Measurements from ENCODE around the gene ARHGAP15. TPM values are rescaled to one million over a fixed set of nuclear protein-coding genes. Genes with fewer than 3 reads are reported as not detected.

Gene ARHGAP15
- total and polyA plus RNA-seq, 2 experiments from 2014 or later = 0.26 TPM; not detected in 1

GRCh38 chr2:143545059-143545948 is 416.1 kb downstream of the ARHGAP15 start (continued):
- no peak for TF ChIP-seq NANOG (IDR thresholded peaks at IDR 0.05; ENCODE audit: borderline replicate concordance)
- TF ChIP-seq ZNF331 (CRISPR knock-in tag; IDR thresholded peaks at IDR 0.05; ENCODE audit: low read depth) = no peak
- TF ChIP-seq, protein P1, sequence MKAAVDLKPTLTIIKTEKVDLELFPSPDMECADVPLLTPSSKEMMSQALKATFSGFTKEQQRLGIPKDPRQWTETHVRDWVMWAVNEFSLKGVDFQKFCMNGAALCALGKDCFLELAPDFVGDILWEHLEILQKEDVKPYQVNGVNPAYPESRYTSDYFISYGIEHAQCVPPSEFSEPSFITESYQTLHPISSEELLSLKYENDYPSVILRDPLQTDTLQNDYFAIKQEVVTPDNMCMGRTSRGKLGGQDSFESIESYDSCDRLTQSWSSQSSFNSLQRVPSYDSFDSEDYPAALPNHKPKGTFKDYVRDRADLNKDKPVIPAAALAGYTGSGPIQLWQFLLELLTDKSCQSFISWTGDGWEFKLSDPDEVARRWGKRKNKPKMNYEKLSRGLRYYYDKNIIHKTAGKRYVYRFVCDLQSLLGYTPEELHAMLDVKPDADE (IDR thresholded peaks at IDR 0.05) = no peak
- TF ChIP-seq CREB1 (CRISPR knock-in tag; IDR thresholded peaks at IDR 0.05; ENCODE audit: low read depth) = no peak

DNA sequence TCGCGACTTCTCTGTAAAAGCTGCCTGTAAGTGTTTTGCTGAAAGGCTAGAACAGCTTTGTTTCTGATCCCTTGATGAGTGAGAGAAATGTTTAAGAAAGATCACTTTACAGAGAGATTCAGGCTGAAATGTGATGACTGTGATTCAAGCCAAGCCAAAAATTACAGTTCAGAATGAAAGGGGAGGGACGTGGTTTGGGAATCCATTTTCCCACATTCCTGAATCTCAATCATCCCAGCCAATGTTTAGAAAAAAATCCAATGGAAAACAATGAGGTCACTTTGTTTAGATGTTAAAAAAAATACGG is 416.7 kb downstream of the ARHGAP15 start:
- TF ChIP-seq POLR2AphosphoS5 (IDR thresholded peaks at IDR 0.05; ENCODE audit: low read depth) = no peak
- TF ChIP-seq EZH2 (IDR thresholded peaks at IDR 0.05; ENCODE audit: low read depth, unreplicated experiment) = no peak
- TF ChIP-seq ZNF331 (CRISPR knock-in tag; IDR thresholded peaks at IDR 0.05; ENCODE audit: low read depth) = no peak
- TF ChIP-seq, protein P1 (IDR thresholded peaks at IDR 0.05) = no peak
- no peak for TF ChIP-seq STAT1 (IDR thresholded peaks at IDR 0.05; ENCODE audit: unreplicated experiment)
- no peak for TF ChIP-seq ZNF114 (CRISPR knock-in tag; IDR thresholded peaks at IDR 0.05)
- no peak for TF ChIP-seq NANOG (IDR thresholded peaks at IDR 0.05; ENCODE audit: borderline replicate concordance)
- TF ChIP-seq JUNB (IDR thresholded peaks at IDR 0.05; ENCODE audit: unreplicated experiment) = no peak
- no peak for ATAC-seq

GRCh38 chr2:143548032-143548431 is 418.8 kb downstream of the ARHGAP15 start:
- TF ChIP-seq ZNF331 (CRISPR knock-in tag; IDR thresholded peaks at IDR 0.05; ENCODE audit: low read depth) (no peak), POLR2AphosphoS5 (IDR thresholded peaks at IDR 0.05; ENCODE audit: low read depth) (no peak), NANOG (IDR thresholded peaks at IDR 0.05; ENCODE audit: borderline replicate concordance) (no peak)
- TF ChIP-seq, protein P2, sequence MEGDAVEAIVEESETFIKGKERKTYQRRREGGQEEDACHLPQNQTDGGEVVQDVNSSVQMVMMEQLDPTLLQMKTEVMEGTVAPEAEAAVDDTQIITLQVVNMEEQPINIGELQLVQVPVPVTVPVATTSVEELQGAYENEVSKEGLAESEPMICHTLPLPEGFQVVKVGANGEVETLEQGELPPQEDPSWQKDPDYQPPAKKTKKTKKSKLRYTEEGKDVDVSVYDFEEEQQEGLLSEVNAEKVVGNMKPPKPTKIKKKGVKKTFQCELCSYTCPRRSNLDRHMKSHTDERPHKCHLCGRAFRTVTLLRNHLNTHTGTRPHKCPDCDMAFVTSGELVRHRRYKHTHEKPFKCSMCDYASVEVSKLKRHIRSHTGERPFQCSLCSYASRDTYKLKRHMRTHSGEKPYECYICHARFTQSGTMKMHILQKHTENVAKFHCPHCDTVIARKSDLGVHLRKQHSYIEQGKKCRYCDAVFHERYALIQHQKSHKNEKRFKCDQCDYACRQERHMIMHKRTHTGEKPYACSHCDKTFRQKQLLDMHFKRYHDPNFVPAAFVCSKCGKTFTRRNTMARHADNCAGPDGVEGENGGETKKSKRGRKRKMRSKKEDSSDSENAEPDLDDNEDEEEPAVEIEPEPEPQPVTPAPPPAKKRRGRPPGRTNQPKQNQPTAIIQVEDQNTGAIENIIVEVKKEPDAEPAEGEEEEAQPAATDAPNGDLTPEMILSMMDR (conservative IDR thresholded peaks at IDR 0.05; ENCODE audit: low read depth in 2 of 2) = no peak
- no peaks in the 10 kb centered on the region for H3F3A ChIP-seq (replicated peaks; ENCODE audit: low read depth)
- no peaks in the 10 kb centered on the region for H3K27me3 ChIP-seq (ENCODE audit: insufficient read depth)
- H3K4me3 ChIP-seq = no peak overlapping the region
- H3K4me1 Mint-ChIP-seq = peaks cover 19% of the 10 kb centered on the region
- H3K27ac Mint-ChIP-seq = no peak overlapping the region
- H3K9me3 Mint-ChIP-seq = peaks cover 3% of the 10 kb centered on the region; the same call in 2 of the 3 replicates
- H3K27me3 Mint-ChIP-seq (ENCODE audit: insufficient read depth, low read depth, poor library complexity) = no peaks in the 10 kb centered on the region
- H3K4me3 Mint-ChIP-seq = no peak overlapping the region
- H3K36me3 Mint-ChIP-seq (ENCODE audit: low read depth) = peaks cover 3% of the 10 kb centered on the region; the same call in 2 of the 3 replicates
- no peak overlapping the region for H3K4me2 ChIP-seq
- no peak for DNase-seq (ENCODE audit: low spot score)
- no peak overlapping the region; the same call in 1 of the 2 replicates for H2AFZ ChIP-seq
- no peak for ATAC-seq
- no peaks in the 10 kb centered on the region for H3K79me2 ChIP-seq (replicated peaks; ENCODE audit: insufficient read depth)
- H3K27ac ChIP-seq (ENCODE audit: low read depth) = no peak overlapping the region
- no peaks in the 10 kb centered on the region; the same call in 1 of the 2 replicates for H3K36me3 ChIP-seq (ENCODE audit: insufficient read depth)
- H3K9me2 ChIP-seq (ENCODE audit: insufficient read depth) = no peaks in the 10 kb centered on the region
- H4K20me1 ChIP-seq (replicated peaks; ENCODE audit: insufficient read depth) = no peaks in the 10 kb centered on the region
- peaks cover 7% of the 10 kb centered on the region for H3K4me1 ChIP-seq (ENCODE audit: insufficient read depth)

More for the DNA sequence above, 416.7 kb downstream of the ARHGAP15 start:
- H3K27me3 ChIP-seq (ENCODE audit: insufficient read depth) = no peaks in the 10 kb centered on the region
- H3K4me3 Mint-ChIP-seq = no peak overlapping the region
- H3K4me3 ChIP-seq = no peak overlapping the region
- H3K36me3 ChIP-seq (ENCODE audit: insufficient read depth) = no peaks in the 10 kb centered on the region; the same call in 1 of the 2 replicates
- peaks cover 19% of the 10 kb centered on the region for H3K4me1 Mint-ChIP-seq
- H3K79me2 ChIP-seq (replicated peaks; ENCODE audit: insufficient read depth) = no peaks in the 10 kb centered on the region
- no peaks in the 10 kb centered on the region for H3K27me3 Mint-ChIP-seq (ENCODE audit: insufficient read depth, low read depth, poor library complexity)
- H3K27ac ChIP-seq (ENCODE audit: low read depth) = 0 out of 2 replicates have a peak overlapping the region, but pooled peaks have one; percentile 47
- H3K36me3 Mint-ChIP-seq (ENCODE audit: low read depth) = peaks cover 19% of the 10 kb centered on the region; the same call in 2 of the 3 replicates
- no peak for DNase-seq (ENCODE audit: low spot score)
- H3K9me2 ChIP-seq (ENCODE audit: insufficient read depth) = no peaks in the 10 kb centered on the region
- H3K4me2 ChIP-seq = no peak overlapping the region; the same call in 1 of the 2 replicates
- H3K27ac Mint-ChIP-seq = peak overlapping the region; percentile 62; the same call in 1 of the 2 replicates
- no peaks in the 10 kb centered on the region for H4K20me1 ChIP-seq (replicated peaks; ENCODE audit: insufficient read depth)
- H2AFZ ChIP-seq = peak overlapping the region; percentile 72; the same call in 1 of the 2 replicates
- H3K4me1 ChIP-seq (ENCODE audit: insufficient read depth) = peaks cover 7% of the 10 kb centered on the region
- peaks cover 19% of the 10 kb centered on the region for H3K9me3 Mint-ChIP-seq
- H3F3A ChIP-seq (replicated peaks; ENCODE audit: low read depth) = no peaks in the 10 kb centered on the region

Measured in GM23338 (cell line).